OCI-M2 (cell line): ENCODE data around the gene IL23R.
"Not testable (repeated sequence)": the region's sequence is repeated elsewhere in the genome, so short reads cannot be mapped to it uniquely, and the experiment has no call there.

Source experiments
- DNase-seq: peaks from one replicate; lab custom pipeline; 2025; ENCODE audit not compliant: unreplicated experiment; lab: John Stamatoyannopoulos, UW

IL23R gene

GRCh38 chr1:67166196-67166595 is at the start of gene IL23R:
TSS of gene IL23R (plus strand) at chr1:67166454. CDS start at chr1:67168121, 1,667 bp downstream.
- DNase-seq: no peak

- no peak for DNase-seq
These were observed 48.1 kb upstream of the IL23R start for GRCh38 chr1:67118191-67118590.

- DNase-seq: no peak
These were observed 47.6 kb upstream of the IL23R start for GRCh38 chr1:67118646-67119045.

- DNase-seq: no peak
These were observed 45.2 kb upstream of the IL23R start for GRCh38 chr1:67120855-67121619.

- DNase-seq: no peak
These were observed 41.8 kb upstream of the IL23R start for GRCh38 chr1:67124455-67124854.

GRCh38 chr1:67126111-67126746 is 40.0 kb upstream of the IL23R start:
- no peak for DNase-seq

- no peak for DNase-seq
These were observed 39.3 kb upstream of the IL23R start for GRCh38 chr1:67126974-67127373.

- DNase-seq: no peak
These were observed 35.6 kb upstream of the IL23R start for GRCh38 chr1:67130673-67131072.

- no peak for DNase-seq
These were observed 33.1 kb upstream of the IL23R start for GRCh38 chr1:67133177-67133576.

- no peak for DNase-seq
These were observed 31.6 kb upstream of the IL23R start, which contains the start of gene C1orf141 for GRCh38 chr1:67134695-67135094. TSS of gene C1orf141 (minus strand) at chr1:67134970. CDS start at chr1:67127240, 7,730 bp downstream.

GRCh38 chr1:67135354-67135753 is 30.9 kb upstream of the IL23R start:
- DNase-seq: no peak

- DNase-seq: no peak
These were observed 28.9 kb upstream of the IL23R start for GRCh38 chr1:67137307-67137753.

- no peak for DNase-seq
These were observed 27.3 kb upstream of the IL23R start for GRCh38 chr1:67138813-67139499.

- no peak for DNase-seq
These were observed 25.8 kb upstream of the IL23R start for GRCh38 chr1:67140460-67140859.

GRCh38 chr1:67141832-67142231 is 24.4 kb upstream of the IL23R start:
- not testable (repeated sequence) for DNase-seq

GRCh38 chr1:67142931-67143330 is 23.3 kb upstream of the IL23R start:
- DNase-seq: no peak

- no peak for DNase-seq
These were observed 22.3 kb upstream of the IL23R start for GRCh38 chr1:67143966-67144365.

- no peak for DNase-seq
These were observed 21.6 kb upstream of the IL23R start for GRCh38 chr1:67144696-67145095.

- DNase-seq: no peak
These were observed 20.2 kb upstream of the IL23R start for GRCh38 chr1:67146101-67146500.

- DNase-seq: no peak
These were observed 19.7 kb upstream of the IL23R start for GRCh38 chr1:67146539-67146938.

GRCh38 chr1:67147973-67148372 is 18.3 kb upstream of the IL23R start:
- not testable (repeated sequence) for DNase-seq
